HCT116 (cell line): ENCODE measurements around the gene CRYBG3. TPM values are rescaled to one million over a fixed set of nuclear protein-coding genes. Genes with fewer than 3 reads are reported as not detected.
A peak's percentile ranks its signal among the peaks of the same experiment; 100 is the strongest.

ENCODE experiments used
- ATAC-seq: fragments of 200-7000 bp; cut with Tn5 transposase; 2 replicates; pipeline ENCODE4 v1.9.1; 2020; ENCODE audit warnings: mild to moderate bottlenecking, moderate library complexity
- BruUV-seq: library from RNA; stranded (reverse); fragments of 400-500 nt; replicated peaks from 2 replicates; lab custom pipeline; 2021; lab: Mats Ljungman, UMichigan
- CTCF ChIA-PET: fragments of 300-600 bp; sonication (Branson Sonifier 250); formaldehyde crosslinking; loops from one replicate; lab custom pipeline; 2021; ENCODE audit warnings: antibody characterized with exemption; lab: Charles Lee
- POLR2A ChIA-PET: fragments of 300-600, 350-600 bp; sonication (Branson Sonifier 250); formaldehyde crosslinking; loops from one replicate; lab custom pipeline; 2021; ENCODE audit warnings: antibody characterized with exemption; lab: Charles Lee
- RAD21 ChIA-PET, 2 experiments: fragments of 300-600 bp; sonication (Branson Sonifier 250); formaldehyde crosslinking; loops; one replicate each; lab custom pipeline; 2023; ENCODE audit warnings: low total read pairs in 2 of 2; ENCODE audit not compliant: uncharacterized antibody in 2 of 2, unreplicated experiment in 2 of 2, low non-redundant PET in 1 of 2; lab: Charles Lee
- DNase-seq: peaks from one replicate; pipeline ENCODE4 v3.0.0-alpha.2; 2010; ENCODE audit warnings: low read depth, low spot score
- H2AFZ ChIP-seq: fragments of 200-600 bp; shearing (Covaris generic), sonication (generic); 2 replicates; pipeline ENCODE4 v1.6.1; 2017; ENCODE audit warnings: low read depth, mixed run types, mixed read lengths, antibody characterized with exemption, low read length; ENCODE audit not compliant: poor library complexity, severe bottlenecking
- H3K27ac ChIP-seq: 2 replicates; pipeline ENCODE4 v1.5.1; 2012; ENCODE audit warnings: low read depth, low read length
- H3K27me3 ChIP-seq: fragments of 200-600 bp; sonication (generic); 2 replicates; pipeline ENCODE4 v1.6.1; 2016; ENCODE audit warnings: mixed run types, low read length, mixed read lengths; ENCODE audit not compliant: insufficient read depth
- H3K36me3 ChIP-seq, 2 experiments: fragments of 200-500 bp in 1 of 2; fragments of 200-600 bp in 1 of 2; sonication (Bioruptor generic) in 1 of 2; sonication (generic) in 1 of 2; 2 replicates each; pipeline versions ENCODE4 v1.5.1 to v1.6.1; 2014 to 2016; ENCODE audit warnings: low read length in 2 of 2, inconsistent platforms in 1 of 2, mixed read lengths in 1 of 2, mixed run types in 1 of 2; ENCODE audit not compliant: insufficient read depth in 2 of 2, control insufficient read depth in 1 of 2
- H3K4me1 ChIP-seq, 2 experiments: fragments of 200-600 bp in 1 of 2; sonication (generic) in 1 of 2; 2 replicates each; pipeline versions ENCODE4 v1.5.1 to v1.6.1; 2012 to 2017; ENCODE audit warnings: low read length in 2 of 2, inconsistent platforms in 1 of 2, mild to moderate bottlenecking in 1 of 2, mixed read lengths in 1 of 2, mixed run types in 1 of 2, moderate library complexity in 1 of 2; ENCODE audit not compliant: insufficient read depth in 2 of 2, control insufficient read depth in 1 of 2
- H3K4me2 ChIP-seq: fragments of 200-600 bp; sonication (generic); 2 replicates; pipeline ENCODE4 v1.6.1; 2017; ENCODE audit warnings: mixed run types, low read length, mixed read lengths
- H3K4me3 ChIP-seq, 2 experiments: fragments of 200-600 bp in 1 of 2; sonication (generic) in 1 of 2; replicated peaks in 1 of 2; 2 replicates each; pipeline ENCODE4 v1.5.1; 2011 to 2016; ENCODE audit warnings: low read length in 2 of 2, control low read depth in 1 of 2, low read depth in 1 of 2, mild to moderate bottlenecking in 1 of 2, mixed read lengths in 1 of 2, mixed run types in 1 of 2
- H3K79me2 ChIP-seq: fragments of 200-600 bp; sonication (generic); 2 replicates; pipeline ENCODE4 v1.6.1; 2017; ENCODE audit warnings: mild to moderate bottlenecking, mixed run types, low read length, moderate library complexity, mixed read lengths; ENCODE audit not compliant: insufficient read depth
- H3K9ac ChIP-seq: fragments of 200-600 bp; sonication (generic); 2 replicates; pipeline ENCODE4 v1.6.1; 2016; ENCODE audit warnings: low read length, mixed read lengths
- H3K9me2 ChIP-seq: fragments of 200-600 bp; sonication (generic), shearing (Covaris generic); 2 replicates; pipeline ENCODE4 v1.6.1; 2017; ENCODE audit warnings: mixed run types, mild to moderate bottlenecking, moderate library complexity; ENCODE audit not compliant: insufficient read depth
- H3K9me3 ChIP-seq, 2 experiments: fragments of 200-500 bp in 1 of 2; fragments of 200-600 bp in 1 of 2; sonication (Bioruptor generic) in 1 of 2; sonication (generic) in 1 of 2; 2 replicates each; pipeline ENCODE4 v1.6.1; 2014 to 2017; ENCODE audit warnings: low read length in 2 of 2, mixed read lengths in 2 of 2, inconsistent platforms in 1 of 2, low read depth in 1 of 2, mild to moderate bottlenecking in 1 of 2, mixed run types in 1 of 2, moderate library complexity in 1 of 2; ENCODE audit not compliant: control insufficient read depth in 1 of 2, insufficient read depth in 1 of 2
- H4K20me1 ChIP-seq: fragments of 200-600 bp; sonication (generic), shearing (Covaris generic); 2 replicates; pipeline ENCODE4 v1.6.1; 2017; ENCODE audit warnings: mixed run types, mild to moderate bottlenecking, moderate library complexity; ENCODE audit not compliant: insufficient read depth
- CTCF ChIP-seq, 3 experiments: fragments of 200-600 bp in 1 of 3; sonication (generic) in 1 of 3; IDR thresholded peaks in 2 of 3; conservative IDR thresholded peaks in 1 of 3; 2 replicates each; pipeline ENCODE4 v1.5.1; 2012 to 2017; ENCODE audit warnings: low read depth in 2 of 3, low read length in 2 of 3, antibody characterized with exemption in 1 of 3, borderline replicate concordance in 1 of 3, control low read depth in 1 of 3, mild to moderate bottlenecking in 1 of 3, mixed read lengths in 1 of 3, mixed run types in 1 of 3, moderate library complexity in 1 of 3; ENCODE audit not compliant: insufficient read depth in 1 of 3
- EGR1 ChIP-seq: IDR thresholded peaks from 2 replicates; pipeline ENCODE4 v1.6.1; 2012; ENCODE audit warnings: low read depth
- EZH2 ChIP-seq: fragments of 200-600 bp; sonication (generic); IDR thresholded peaks from 2 replicates; pipeline ENCODE4 v1.6.1; 2017; ENCODE audit warnings: antibody characterized with exemption, mixed run types
- JUND ChIP-seq: IDR thresholded peaks from 2 replicates; pipeline ENCODE4 v1.6.1; 2012
- MAX ChIP-seq: IDR thresholded peaks from 2 replicates; pipeline ENCODE4 v1.6.1; 2012
- SRF ChIP-seq: IDR thresholded peaks from 2 replicates; pipeline ENCODE4 v1.6.1; 2012; ENCODE audit warnings: low read depth
- YY1 ChIP-seq: IDR thresholded peaks from 2 replicates; pipeline ENCODE4 v1.6.1; 2011; ENCODE audit warnings: low read length, low read depth, moderate library complexity, mild to moderate bottlenecking; ENCODE audit not compliant: insufficient replicate concordance; ENCODE audit errors: extremely low read depth
- ZNF274 ChIP-seq: fragments of 200-500 bp; sonication (Bioruptor generic); IDR thresholded peaks from 2 replicates; pipeline ENCODE4 v1.6.1; 2014; ENCODE audit warnings: mild to moderate bottlenecking, low read depth, low read length, inconsistent platforms
- intact Hi-C: fragments of 100-400 bp; cut with micrococcal nuclease; formaldehyde crosslinking; loops from 2 replicates; pipeline ENCODE4 v1.10.0; 2022
- total RNA-seq: library from RNA; stranded (reverse); gene quantifications from one replicate; pipeline ENCODE4 v1.2.1, GENCODE V29; 2021; ENCODE audit not compliant: unreplicated experiment
- TF ChIP-seq, protein P1 (sequence below): IDR thresholded peaks from 2 replicates; pipeline ENCODE4 v1.6.1; 2012; ENCODE audit warnings: low read depth

CRYBG3 gene
- total RNA-seq, 1 experiment from 2014 or later = 7.5 TPM

GRCh38 chr3:97821287-97821773, 481 bp upstream of the CRYBG3 start:
- BruUV-seq = no TSS peak
- no peak overlapping the region; the same call in 1 of the 2 replicates for H3K27ac ChIP-seq

More at GRCh38 chr3:97821287-97821773, 481 bp upstream of the CRYBG3 start:
- DNase-seq (no peak), ATAC-seq (peak; percentile 27)
- H3K36me3 ChIP-seq = no peaks in the 10 kb centered on the region
- H3K4me3 ChIP-seq = peak overlapping the region; percentile 70 to 75
- peak overlapping the region; percentile 63 for H3K9ac ChIP-seq
- H3K27me3 ChIP-seq = no peaks in the 10 kb centered on the region
- ChIA-PET CTCF (no interaction called here), POLR2A (interaction anchor here (1.0 kb wide), 1 partner anchor 8 kb away, joined by 3 read pairs; no protein-coding TSS in a partner anchor), RAD21 (no interaction called here)
- no peaks in the 10 kb centered on the region for H3K9me2 ChIP-seq
- no peak for TF ChIP-seq JUND
- TF ChIP-seq EZH2 = no peak
- TF ChIP-seq, protein P1, sequence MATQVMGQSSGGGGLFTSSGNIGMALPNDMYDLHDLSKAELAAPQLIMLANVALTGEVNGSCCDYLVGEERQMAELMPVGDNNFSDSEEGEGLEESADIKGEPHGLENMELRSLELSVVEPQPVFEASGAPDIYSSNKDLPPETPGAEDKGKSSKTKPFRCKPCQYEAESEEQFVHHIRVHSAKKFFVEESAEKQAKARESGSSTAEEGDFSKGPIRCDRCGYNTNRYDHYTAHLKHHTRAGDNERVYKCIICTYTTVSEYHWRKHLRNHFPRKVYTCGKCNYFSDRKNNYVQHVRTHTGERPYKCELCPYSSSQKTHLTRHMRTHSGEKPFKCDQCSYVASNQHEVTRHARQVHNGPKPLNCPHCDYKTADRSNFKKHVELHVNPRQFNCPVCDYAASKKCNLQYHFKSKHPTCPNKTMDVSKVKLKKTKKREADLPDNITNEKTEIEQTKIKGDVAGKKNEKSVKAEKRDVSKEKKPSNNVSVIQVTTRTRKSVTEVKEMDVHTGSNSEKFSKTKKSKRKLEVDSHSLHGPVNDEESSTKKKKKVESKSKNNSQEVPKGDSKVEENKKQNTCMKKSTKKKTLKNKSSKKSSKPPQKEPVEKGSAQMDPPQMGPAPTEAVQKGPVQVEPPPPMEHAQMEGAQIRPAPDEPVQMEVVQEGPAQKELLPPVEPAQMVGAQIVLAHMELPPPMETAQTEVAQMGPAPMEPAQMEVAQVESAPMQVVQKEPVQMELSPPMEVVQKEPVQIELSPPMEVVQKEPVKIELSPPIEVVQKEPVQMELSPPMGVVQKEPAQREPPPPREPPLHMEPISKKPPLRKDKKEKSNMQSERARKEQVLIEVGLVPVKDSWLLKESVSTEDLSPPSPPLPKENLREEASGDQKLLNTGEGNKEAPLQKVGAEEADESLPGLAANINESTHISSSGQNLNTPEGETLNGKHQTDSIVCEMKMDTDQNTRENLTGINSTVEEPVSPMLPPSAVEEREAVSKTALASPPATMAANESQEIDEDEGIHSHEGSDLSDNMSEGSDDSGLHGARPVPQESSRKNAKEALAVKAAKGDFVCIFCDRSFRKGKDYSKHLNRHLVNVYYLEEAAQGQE = no peak
- TF ChIP-seq CTCF (IDR thresholded peaks at IDR 0.05 in 2 of 3, conservative IDR thresholded peaks at IDR 0.05 in 1 of 3; ENCODE audit: borderline replicate concordance in 1 of 3, insufficient read depth in 1 of 3, low read depth in 2 of 3, low read length in 2 of 3) = no peak
- TF ChIP-seq ZNF274 = no peak
- no peak for TF ChIP-seq EGR1
- no peak for TF ChIP-seq SRF
- no peak for TF ChIP-seq MAX
- no peak for TF ChIP-seq YY1
- peaks cover 7 to 9% of the 10 kb centered on the region in 2 experiments; a peak in 3 of 4 replicates for H3K4me1 ChIP-seq
- H4K20me1 ChIP-seq = no peaks in the 10 kb centered on the region
- intact Hi-C loops = loop anchor here (5.0 kb wide), 1 partner anchor 151 kb away; the partner anchor contains the start of gene RIOX2
- H3K79me2 ChIP-seq = peaks cover 8% of the 10 kb centered on the region; the same call in 1 of the 2 replicates
- peak overlapping the region; percentile 84 for H3K4me2 ChIP-seq
- peak overlapping the region; percentile 87 for H2AFZ ChIP-seq
- no peaks in the 10 kb centered on the region for H3K9me3 ChIP-seq
